Neural cell (in vitro differentiated cells): ENCODE data around the gene FAM117A. TPM values are rescaled to one million over a fixed set of nuclear protein-coding genes. Genes with fewer than 3 reads are reported as not detected.

ENCODE experiments used
- H2AFZ ChIP-seq: fragments of 200-600, 300-800 bp; sonication (generic), shearing (Covaris generic); 2 replicates; pipeline ENCODE4 v1.6.0; 2014; ENCODE audit warnings: low read depth, mild to moderate bottlenecking, antibody characterized with exemption, low read length, moderate library complexity
- H3F3A ChIP-seq: fragments of 200-600 bp; shearing (Covaris generic); 2 replicates; pipeline ENCODE4 v1.6.1; 2016; ENCODE audit warnings: mild to moderate bottlenecking, moderate library complexity, mixed read lengths, antibody characterized with exemption, low read length; ENCODE audit not compliant: insufficient read depth, poor library complexity, severe bottlenecking
- H3K27ac ChIP-seq: fragments of 200-600, 300-800 bp; sonication (generic), shearing (Covaris generic); 2 replicates; pipeline ENCODE4 v1.5.1; 2014; ENCODE audit warnings: mild to moderate bottlenecking, low read length, moderate library complexity
- H3K27me3 ChIP-seq: fragments of 300-800, 200-600 bp; sonication (generic), shearing (Covaris generic); 2 replicates; pipeline ENCODE4 v1.6.0; 2014; ENCODE audit warnings: mild to moderate bottlenecking, low read depth, low read length, moderate library complexity; ENCODE audit not compliant: insufficient read depth
- H3K36me3 ChIP-seq: fragments of 300-800, 200-600 bp; sonication (generic), shearing (Covaris generic); 2 replicates; pipeline ENCODE4 v1.5.1; 2014; ENCODE audit warnings: mild to moderate bottlenecking, antibody characterized with exemption, low read length, moderate library complexity; ENCODE audit not compliant: insufficient read depth
- H3K4me2 ChIP-seq: fragments of 300-800, 200-600 bp; sonication (generic), shearing (Covaris generic); 2 replicates; pipeline ENCODE4 v1.6.0; 2014; ENCODE audit warnings: mild to moderate bottlenecking, low read length
- H3K4me3 ChIP-seq: fragments of 300-800, 200-600 bp; sonication (generic), shearing (Covaris generic); 2 replicates; pipeline ENCODE4 v1.5.1; 2014; ENCODE audit warnings: mild to moderate bottlenecking, low read length, moderate library complexity
- H3K79me2 ChIP-seq: fragments of 200-600 bp; shearing (Covaris generic); replicated peaks from 2 replicates; pipeline ENCODE4 v1.6.0; 2014; ENCODE audit warnings: mild to moderate bottlenecking, low read length, moderate library complexity; ENCODE audit not compliant: insufficient read depth
- H3K9ac ChIP-seq: fragments of 300-800, 200-600 bp; sonication (generic), shearing (Covaris generic); 2 replicates; pipeline ENCODE4 v1.6.1; 2016; ENCODE audit warnings: mild to moderate bottlenecking, low read length, mixed read lengths
- H3K9me2 ChIP-seq: fragments of 200-600 bp; shearing (Covaris generic); 2 replicates; pipeline ENCODE4 v1.6.1; 2016; ENCODE audit warnings: mild to moderate bottlenecking, low read length, mixed read lengths; ENCODE audit not compliant: insufficient read depth
- H3K9me3 ChIP-seq: fragments of 200-600, 300-800 bp; sonication (generic), shearing (Covaris generic); 2 replicates; pipeline ENCODE4 v1.6.1; 2016; ENCODE audit warnings: mild to moderate bottlenecking, mixed run types, low read length, moderate library complexity, mixed read lengths
- H4K20me1 ChIP-seq: fragments of 200-600 bp; shearing (Covaris generic); 2 replicates; pipeline ENCODE4 v1.6.1; 2016; ENCODE audit warnings: mild to moderate bottlenecking, mixed run types; ENCODE audit not compliant: insufficient read depth
- EP300 ChIP-seq: fragments of 450-650 bp; conservative IDR thresholded peaks from 2 replicates; pipeline ENCODE4 v1.6.1; 2014; ENCODE audit warnings: antibody characterized with exemption, mild to moderate bottlenecking, moderate library complexity; ENCODE audit not compliant: poor library complexity, severe bottlenecking
- EZH2 ChIP-seq: fragments of 200-600, 300-800 bp; shearing (Covaris generic), sonication (generic); IDR thresholded peaks from 2 replicates; pipeline ENCODE4 v1.6.1; 2014; ENCODE audit warnings: antibody characterized with exemption, low read length, borderline replicate concordance, mild to moderate bottlenecking; ENCODE audit not compliant: insufficient read depth, poor library complexity, severe bottlenecking
- MXI1 ChIP-seq: fragments of 450-650 bp; conservative IDR thresholded peaks from 2 replicates; pipeline ENCODE4 v1.6.1; 2014; ENCODE audit warnings: antibody characterized with exemption, mild to moderate bottlenecking; ENCODE audit not compliant: poor library complexity, severe bottlenecking
- POLR2AphosphoS5 ChIP-seq: IDR thresholded peaks from 2 replicates; pipeline ENCODE4 v1.6.1; 2012
- RAD21 ChIP-seq: fragments of 450-650 bp; conservative IDR thresholded peaks from 2 replicates; pipeline ENCODE4 v1.6.1; 2014; ENCODE audit warnings: antibody characterized with exemption, mild to moderate bottlenecking, moderate library complexity
- SMC3 ChIP-seq: fragments of 450-650 bp; conservative IDR thresholded peaks from 2 replicates; pipeline ENCODE4 v1.6.1; 2014; ENCODE audit warnings: antibody characterized with exemption, mild to moderate bottlenecking, moderate library complexity; ENCODE audit not compliant: poor library complexity
- TAF1 ChIP-seq: IDR thresholded peaks from 2 replicates; pipeline ENCODE4 v1.6.1; 2012; ENCODE audit warnings: low read depth
- polyA plus RNA-seq: library from polyadenylated mRNA; depleted of rRNA; stranded (reverse); fragments of >200 nt; gene quantifications from 2 replicates; pipeline ENCODE4 v1.2.3, GENCODE V29; 2014
- TF ChIP-seq, protein P1 (sequence below): fragments of 450-650 bp; IDR thresholded peaks from 2 replicates; pipeline ENCODE4 v1.5.1; 2014; ENCODE audit warnings: antibody characterized with exemption, mild to moderate bottlenecking, moderate library complexity; ENCODE audit not compliant: poor library complexity, severe bottlenecking
- TF ChIP-seq, protein P2 (sequence below): IDR thresholded peaks from 2 replicates; pipeline ENCODE4 v1.6.1; 2012; ENCODE audit warnings: borderline replicate concordance

Gene FAM117A
- polyA plus RNA-seq, 1 donor from 2014 or later, result 3.7 TPM

DNA sequence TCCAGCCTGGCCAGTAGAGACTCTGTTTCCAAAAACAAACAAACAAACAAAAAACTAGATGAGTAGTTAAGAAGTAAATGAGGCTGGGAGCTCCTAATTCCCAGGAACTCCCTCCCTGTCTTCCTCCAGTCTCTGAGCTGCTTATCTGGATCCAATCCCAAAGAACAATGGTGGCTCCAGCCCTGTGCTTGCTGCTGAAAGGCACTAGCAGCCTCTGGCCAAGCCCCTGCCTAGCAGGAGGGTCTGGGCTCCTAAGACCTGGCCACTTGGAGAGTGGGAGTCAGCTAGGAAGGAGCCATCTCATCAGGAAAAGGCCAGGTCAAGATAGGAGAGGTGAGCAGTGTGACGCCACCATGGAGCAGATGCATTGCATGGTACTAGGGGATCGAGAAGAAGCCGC, 41.9 kb downstream of the FAM117A start:
- Histone ChIP-seq H3K9me3 (peaks cover 4% of the 10 kb centered on the region), H3K36me3 (no peaks in the 10 kb centered on the region), H3K9me2 (no peaks in the 10 kb centered on the region), H3K4me2 (no peak overlapping the region), H3K27ac (no peak overlapping the region), H3K79me2 (no peaks in the 10 kb centered on the region), H3K4me3 (no peak overlapping the region), H2AFZ (no peak overlapping the region), H3K27me3 (no peaks in the 10 kb centered on the region), H3F3A (no peaks in the 10 kb centered on the region), H3K9ac (no peak overlapping the region), H4K20me1 (no peaks in the 10 kb centered on the region)
- TF ChIP-seq, protein P1, sequence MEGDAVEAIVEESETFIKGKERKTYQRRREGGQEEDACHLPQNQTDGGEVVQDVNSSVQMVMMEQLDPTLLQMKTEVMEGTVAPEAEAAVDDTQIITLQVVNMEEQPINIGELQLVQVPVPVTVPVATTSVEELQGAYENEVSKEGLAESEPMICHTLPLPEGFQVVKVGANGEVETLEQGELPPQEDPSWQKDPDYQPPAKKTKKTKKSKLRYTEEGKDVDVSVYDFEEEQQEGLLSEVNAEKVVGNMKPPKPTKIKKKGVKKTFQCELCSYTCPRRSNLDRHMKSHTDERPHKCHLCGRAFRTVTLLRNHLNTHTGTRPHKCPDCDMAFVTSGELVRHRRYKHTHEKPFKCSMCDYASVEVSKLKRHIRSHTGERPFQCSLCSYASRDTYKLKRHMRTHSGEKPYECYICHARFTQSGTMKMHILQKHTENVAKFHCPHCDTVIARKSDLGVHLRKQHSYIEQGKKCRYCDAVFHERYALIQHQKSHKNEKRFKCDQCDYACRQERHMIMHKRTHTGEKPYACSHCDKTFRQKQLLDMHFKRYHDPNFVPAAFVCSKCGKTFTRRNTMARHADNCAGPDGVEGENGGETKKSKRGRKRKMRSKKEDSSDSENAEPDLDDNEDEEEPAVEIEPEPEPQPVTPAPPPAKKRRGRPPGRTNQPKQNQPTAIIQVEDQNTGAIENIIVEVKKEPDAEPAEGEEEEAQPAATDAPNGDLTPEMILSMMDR, result no peak
- no peak for TF ChIP-seq RAD21

DNA sequence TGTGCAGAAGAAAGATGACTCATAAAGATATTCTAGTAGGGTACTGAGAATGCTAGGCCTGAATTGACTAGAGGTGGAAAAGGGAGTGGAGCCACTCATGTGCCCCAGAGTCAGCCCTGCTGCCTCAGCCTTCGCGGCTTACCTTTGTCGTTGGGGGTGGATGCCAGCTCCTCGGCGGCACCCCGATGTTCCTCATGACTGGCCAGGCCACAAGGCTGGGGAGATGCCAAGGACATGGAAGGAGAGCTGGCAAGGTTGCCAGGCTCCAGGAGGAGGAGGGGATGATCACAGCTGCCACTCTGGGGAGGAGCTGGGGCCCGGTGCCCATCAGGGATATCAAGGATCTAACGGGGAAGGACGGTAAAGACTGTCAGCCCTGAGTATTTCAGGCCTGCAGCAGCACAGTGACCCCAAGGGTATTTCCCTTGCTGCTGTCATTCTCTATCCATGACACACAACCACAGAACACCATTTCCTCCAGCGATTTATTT, 46.5 kb downstream of the FAM117A start:
- Histone ChIP-seq H3F3A (no peaks in the 10 kb centered on the region), H3K9me3 (no peaks in the 10 kb centered on the region), H3K36me3 (no peaks in the 10 kb centered on the region), H3K4me3 (no peak overlapping the region), H3K79me2 (no peaks in the 10 kb centered on the region), H3K9ac (no peak overlapping the region), H2AFZ (no peak overlapping the region), H3K4me2 (no peak overlapping the region), H3K27ac (no peak overlapping the region), H3K27me3 (no peaks in the 10 kb centered on the region), H4K20me1 (no peaks in the 10 kb centered on the region), H3K9me2 (no peaks in the 10 kb centered on the region)
- TF ChIP-seq, protein P2, sequence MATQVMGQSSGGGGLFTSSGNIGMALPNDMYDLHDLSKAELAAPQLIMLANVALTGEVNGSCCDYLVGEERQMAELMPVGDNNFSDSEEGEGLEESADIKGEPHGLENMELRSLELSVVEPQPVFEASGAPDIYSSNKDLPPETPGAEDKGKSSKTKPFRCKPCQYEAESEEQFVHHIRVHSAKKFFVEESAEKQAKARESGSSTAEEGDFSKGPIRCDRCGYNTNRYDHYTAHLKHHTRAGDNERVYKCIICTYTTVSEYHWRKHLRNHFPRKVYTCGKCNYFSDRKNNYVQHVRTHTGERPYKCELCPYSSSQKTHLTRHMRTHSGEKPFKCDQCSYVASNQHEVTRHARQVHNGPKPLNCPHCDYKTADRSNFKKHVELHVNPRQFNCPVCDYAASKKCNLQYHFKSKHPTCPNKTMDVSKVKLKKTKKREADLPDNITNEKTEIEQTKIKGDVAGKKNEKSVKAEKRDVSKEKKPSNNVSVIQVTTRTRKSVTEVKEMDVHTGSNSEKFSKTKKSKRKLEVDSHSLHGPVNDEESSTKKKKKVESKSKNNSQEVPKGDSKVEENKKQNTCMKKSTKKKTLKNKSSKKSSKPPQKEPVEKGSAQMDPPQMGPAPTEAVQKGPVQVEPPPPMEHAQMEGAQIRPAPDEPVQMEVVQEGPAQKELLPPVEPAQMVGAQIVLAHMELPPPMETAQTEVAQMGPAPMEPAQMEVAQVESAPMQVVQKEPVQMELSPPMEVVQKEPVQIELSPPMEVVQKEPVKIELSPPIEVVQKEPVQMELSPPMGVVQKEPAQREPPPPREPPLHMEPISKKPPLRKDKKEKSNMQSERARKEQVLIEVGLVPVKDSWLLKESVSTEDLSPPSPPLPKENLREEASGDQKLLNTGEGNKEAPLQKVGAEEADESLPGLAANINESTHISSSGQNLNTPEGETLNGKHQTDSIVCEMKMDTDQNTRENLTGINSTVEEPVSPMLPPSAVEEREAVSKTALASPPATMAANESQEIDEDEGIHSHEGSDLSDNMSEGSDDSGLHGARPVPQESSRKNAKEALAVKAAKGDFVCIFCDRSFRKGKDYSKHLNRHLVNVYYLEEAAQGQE, result no peak
- TF ChIP-seq RAD21 (no peak), POLR2AphosphoS5 (no peak), SMC3 (no peak), EZH2 (no peak), EP300 (no peak), TAF1 (no peak), MXI1 (no peak)
- TF ChIP-seq, protein P1, result no peak
